ENCODE results near the gene STON2.

- TF ChIP-seq RFX5 (IDR thresholded peaks at IDR 0.05; ENCODE audit: borderline replicate concordance, low read depth, low read length) = no peak
- no peak for TF ChIP-seq CTBP2 (IDR thresholded peaks at IDR 0.05; ENCODE audit: borderline replicate concordance, insufficient read depth, insufficient read length, low read length)
- no peak for TF ChIP-seq ZNF274 (IDR thresholded peaks at IDR 0.05; ENCODE audit: borderline replicate concordance, extremely low read depth, low read length)
Observed at GRCh38 chr14:81305065-81305464, 95.1 kb downstream of the STON2 start.

Measured in H1 (cell line).